GM23338 (cell line): Measurements from ENCODE around the gene OGA. TPM values are rescaled to one million over a fixed set of nuclear protein-coding genes. Genes with fewer than 3 reads are reported as not detected.

ENCODE experiments used
- ETS1 ChIP-seq: IDR thresholded peaks from 2 replicates; pipeline ENCODE4 v1.6.1; 2016; ENCODE audit warnings: antibody characterized with exemption
- STAT1 ChIP-seq: IDR thresholded peaks from one replicate; pipeline ENCODE4 v1.6.1; 2016; ENCODE audit warnings: antibody characterized with exemption; ENCODE audit not compliant: unreplicated experiment
- ZNF331 ChIP-seq: fragments of 250-450 bp; sonication (Bioruptor Pico); IDR thresholded peaks from 2 replicates; pipeline ENCODE4 v1.5.0; 2020; ENCODE audit warnings: low read depth, mild to moderate bottlenecking, moderate library complexity
- polyA plus RNA-seq: library from polyadenylated mRNA; unstranded; fragments of >200 nt; fragmentation: Nextera tagmentation; extraction: Ambion mirVana; gene quantifications from 2 replicates; pipeline ENCODE4 v1.2.1, GENCODE V29; 2016
- total RNA-seq: library from RNA; depleted of rRNA; stranded (reverse); fragments of >200 nt; shearing (Covaris generic); gene quantifications from 2 replicates; pipeline ENCODE4 v1.2.3, GENCODE V29; 2014
- TF ChIP-seq, protein P1 (sequence below): fragments of 250-450 bp; sonication (Bioruptor Pico); IDR thresholded peaks from 2 replicates; pipeline ENCODE4 v1.5.0; 2020; ENCODE audit warnings: mild to moderate bottlenecking, moderate library complexity
- TF ChIP-seq, protein P2 (sequence below), 2 experiments: fragments of 200-600 bp in 1 of 2; sonication (generic) in 1 of 2; conservative IDR thresholded peaks; 2 replicates each; pipeline versions ENCODE4 v1.5.1 to v1.6.1; 2016 to 2017; ENCODE audit warnings: antibody characterized with exemption in 2 of 2, low read depth in 2 of 2, mild to moderate bottlenecking in 2 of 2, moderate library complexity in 1 of 2

The OGA gene
- total and polyA plus RNA-seq, 2 experiments from 2014 or later, result 68.4 to 131 TPM

GRCh38 chr10:101760510-101760909, 57.7 kb downstream of the OGA start (continued):
- TF ChIP-seq, protein P1, sequence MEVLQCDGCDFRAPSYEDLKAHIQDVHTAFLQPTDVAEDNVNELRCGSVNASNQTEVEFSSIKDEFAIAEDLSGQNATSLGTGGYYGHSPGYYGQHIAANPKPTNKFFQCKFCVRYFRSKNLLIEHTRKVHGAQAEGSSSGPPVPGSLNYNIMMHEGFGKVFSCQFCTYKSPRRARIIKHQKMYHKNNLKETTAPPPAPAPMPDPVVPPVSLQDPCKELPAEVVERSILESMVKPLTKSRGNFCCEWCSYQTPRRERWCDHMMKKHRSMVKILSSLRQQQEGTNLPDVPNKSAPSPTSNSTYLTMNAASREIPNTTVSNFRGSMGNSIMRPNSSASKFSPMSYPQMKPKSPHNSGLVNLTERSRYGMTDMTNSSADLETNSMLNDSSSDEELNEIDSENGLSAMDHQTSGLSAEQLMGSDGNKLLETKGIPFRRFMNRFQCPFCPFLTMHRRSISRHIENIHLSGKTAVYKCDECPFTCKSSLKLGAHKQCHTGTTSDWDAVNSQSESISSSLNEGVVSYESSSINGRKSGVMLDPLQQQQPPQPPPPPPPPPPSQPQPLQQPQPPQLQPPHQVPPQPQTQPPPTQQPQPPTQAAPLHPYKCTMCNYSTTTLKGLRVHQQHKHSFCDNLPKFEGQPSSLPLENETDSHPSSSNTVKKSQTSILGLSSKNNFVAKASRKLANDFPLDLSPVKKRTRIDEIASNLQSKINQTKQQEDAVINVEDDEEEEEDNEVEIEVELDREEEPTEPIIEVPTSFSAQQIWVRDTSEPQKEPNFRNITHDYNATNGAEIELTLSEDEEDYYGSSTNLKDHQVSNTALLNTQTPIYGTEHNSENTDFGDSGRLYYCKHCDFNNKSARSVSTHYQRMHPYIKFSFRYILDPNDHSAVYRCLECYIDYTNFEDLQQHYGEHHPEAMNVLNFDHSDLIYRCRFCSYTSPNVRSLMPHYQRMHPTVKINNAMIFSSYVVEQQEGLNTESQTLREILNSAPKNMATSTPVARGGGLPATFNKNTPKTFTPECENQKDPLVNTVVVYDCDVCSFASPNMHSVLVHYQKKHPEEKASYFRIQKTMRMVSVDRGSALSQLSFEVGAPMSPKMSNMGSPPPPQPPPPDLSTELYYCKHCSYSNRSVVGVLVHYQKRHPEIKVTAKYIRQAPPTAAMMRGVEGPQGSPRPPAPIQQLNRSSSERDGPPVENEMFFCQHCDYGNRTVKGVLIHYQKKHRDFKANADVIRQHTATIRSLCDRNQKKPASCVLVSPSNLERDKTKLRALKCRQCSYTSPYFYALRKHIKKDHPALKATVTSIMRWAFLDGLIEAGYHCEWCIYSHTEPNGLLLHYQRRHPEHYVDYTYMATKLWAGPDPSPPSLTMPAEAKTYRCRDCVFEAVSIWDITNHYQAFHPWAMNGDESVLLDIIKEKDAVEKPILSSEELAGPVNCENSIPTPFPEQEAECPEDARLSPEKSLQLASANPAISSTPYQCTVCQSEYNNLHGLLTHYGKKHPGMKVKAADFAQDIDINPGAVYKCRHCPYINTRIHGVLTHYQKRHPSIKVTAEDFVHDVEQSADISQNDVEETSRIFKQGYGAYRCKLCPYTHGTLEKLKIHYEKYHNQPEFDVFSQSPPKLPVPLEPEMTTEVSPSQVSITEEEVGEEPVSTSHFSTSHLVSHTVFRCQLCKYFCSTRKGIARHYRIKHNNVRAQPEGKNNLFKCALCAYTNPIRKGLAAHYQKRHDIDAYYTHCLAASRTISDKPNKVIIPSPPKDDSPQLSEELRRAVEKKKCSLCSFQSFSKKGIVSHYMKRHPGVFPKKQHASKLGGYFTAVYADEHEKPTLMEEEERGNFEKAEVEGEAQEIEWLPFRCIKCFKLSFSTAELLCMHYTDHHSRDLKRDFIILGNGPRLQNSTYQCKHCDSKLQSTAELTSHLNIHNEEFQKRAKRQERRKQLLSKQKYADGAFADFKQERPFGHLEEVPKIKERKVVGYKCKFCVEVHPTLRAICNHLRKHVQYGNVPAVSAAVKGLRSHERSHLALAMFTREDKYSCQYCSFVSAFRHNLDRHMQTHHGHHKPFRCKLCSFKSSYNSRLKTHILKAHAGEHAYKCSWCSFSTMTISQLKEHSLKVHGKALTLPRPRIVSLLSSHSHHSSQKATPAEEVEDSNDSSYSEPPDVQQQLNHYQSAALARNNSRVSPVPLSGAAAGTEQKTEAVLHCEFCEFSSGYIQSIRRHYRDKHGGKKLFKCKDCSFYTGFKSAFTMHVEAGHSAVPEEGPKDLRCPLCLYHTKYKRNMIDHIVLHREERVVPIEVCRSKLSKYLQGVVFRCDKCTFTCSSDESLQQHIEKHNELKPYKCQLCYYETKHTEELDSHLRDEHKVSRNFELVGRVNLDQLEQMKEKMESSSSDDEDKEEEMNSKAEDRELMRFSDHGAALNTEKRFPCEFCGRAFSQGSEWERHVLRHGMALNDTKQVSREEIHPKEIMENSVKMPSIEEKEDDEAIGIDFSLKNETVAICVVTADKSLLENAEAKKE, result no peak
- TF ChIP-seq STAT1, result no peak
- TF ChIP-seq ETS1, result no peak
- no peak for TF ChIP-seq ZNF331 (CRISPR knock-in tag)
- TF ChIP-seq, protein P2, sequence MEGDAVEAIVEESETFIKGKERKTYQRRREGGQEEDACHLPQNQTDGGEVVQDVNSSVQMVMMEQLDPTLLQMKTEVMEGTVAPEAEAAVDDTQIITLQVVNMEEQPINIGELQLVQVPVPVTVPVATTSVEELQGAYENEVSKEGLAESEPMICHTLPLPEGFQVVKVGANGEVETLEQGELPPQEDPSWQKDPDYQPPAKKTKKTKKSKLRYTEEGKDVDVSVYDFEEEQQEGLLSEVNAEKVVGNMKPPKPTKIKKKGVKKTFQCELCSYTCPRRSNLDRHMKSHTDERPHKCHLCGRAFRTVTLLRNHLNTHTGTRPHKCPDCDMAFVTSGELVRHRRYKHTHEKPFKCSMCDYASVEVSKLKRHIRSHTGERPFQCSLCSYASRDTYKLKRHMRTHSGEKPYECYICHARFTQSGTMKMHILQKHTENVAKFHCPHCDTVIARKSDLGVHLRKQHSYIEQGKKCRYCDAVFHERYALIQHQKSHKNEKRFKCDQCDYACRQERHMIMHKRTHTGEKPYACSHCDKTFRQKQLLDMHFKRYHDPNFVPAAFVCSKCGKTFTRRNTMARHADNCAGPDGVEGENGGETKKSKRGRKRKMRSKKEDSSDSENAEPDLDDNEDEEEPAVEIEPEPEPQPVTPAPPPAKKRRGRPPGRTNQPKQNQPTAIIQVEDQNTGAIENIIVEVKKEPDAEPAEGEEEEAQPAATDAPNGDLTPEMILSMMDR (conservative IDR thresholded peaks at IDR 0.05; ENCODE audit: low read depth in 2 of 2), result no peak
